ENCODE results near the gene PARK7. TPM values are rescaled to one million over a fixed set of nuclear protein-coding genes. Genes with fewer than 3 reads are reported as not detected.

The PARK7 gene
- total RNA-seq, 2 experiments from 2014 or later = 294 to 390 TPM

DNA sequence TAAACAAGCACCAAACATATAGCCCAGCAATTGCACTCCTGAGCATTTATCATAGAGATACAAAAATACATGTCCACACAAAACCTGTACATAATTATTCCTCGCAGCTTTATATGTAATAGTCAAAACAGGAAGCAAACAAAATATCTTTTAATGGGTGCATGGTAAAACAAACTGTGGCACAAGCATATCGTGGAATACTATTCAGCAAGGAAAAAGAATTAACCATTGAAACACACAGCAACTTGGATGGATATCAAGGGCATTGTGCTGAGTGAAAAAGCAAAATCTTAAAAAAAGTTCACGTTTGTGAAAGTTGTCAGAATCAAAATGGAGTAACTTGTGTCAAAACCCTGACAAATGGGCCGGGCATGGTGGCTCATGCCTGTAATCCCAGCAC lies 33.3 kb upstream of the PARK7 start:
- H3K27me3 Mint-ChIP-seq = no peaks in the 10 kb centered on the region
- CTCF ChIA-PET = interaction anchor here (0.8 to 0.9 kb wide), 2 partner anchors 12 kb away, joined by 3 to 4 read pairs; no protein-coding TSS in a partner anchor
- no peak overlapping the region for H3K27ac Mint-ChIP-seq
- DNase-seq = no peak
- H3K4me1 Mint-ChIP-seq = peaks cover 27% of the 10 kb centered on the region
- no peaks in the 10 kb centered on the region for H3K9me3 Mint-ChIP-seq (ENCODE audit: low read depth)
- no peak for ATAC-seq
- no peak overlapping the region for H3K4me3 Mint-ChIP-seq
- POLR2A ChIA-PET = no interaction called here
- peaks cover 32% of the 10 kb centered on the region for H3K36me3 Mint-ChIP-seq (ENCODE audit: low read depth)
- intact Hi-C loops (cut with DNase I, micrococcal nuclease) = no loop called here

DNA sequence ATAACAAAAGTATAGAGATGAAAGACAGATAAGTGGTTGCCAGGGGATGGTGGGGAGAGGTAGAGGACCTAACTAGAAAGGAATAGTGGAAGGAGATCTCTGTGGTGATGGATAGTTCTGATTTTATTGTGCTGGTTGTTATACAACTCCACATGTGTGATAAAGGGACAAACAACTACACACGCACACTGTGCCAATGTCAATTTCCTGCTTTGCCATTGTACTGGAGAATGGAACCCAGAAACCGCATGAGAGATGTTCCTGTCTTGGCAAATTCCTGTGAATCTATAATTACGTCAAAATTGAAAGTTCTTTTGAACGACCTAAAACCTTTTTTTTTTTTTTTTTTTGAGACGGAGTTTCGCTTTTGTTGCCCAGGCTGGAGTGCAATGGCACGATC lies 31.9 kb upstream of the PARK7 start:
- CTCF ChIA-PET = interaction anchor here (0.6 kb wide), 1 partner anchor 30 kb away, joined by 3 read pairs; no protein-coding TSS in a partner anchor
- H3K27me3 Mint-ChIP-seq = no peaks in the 10 kb centered on the region
- DNase-seq = no peak
- POLR2A ChIA-PET = no interaction called here
- H3K27ac Mint-ChIP-seq = peak overlapping the region; percentile 5
- intact Hi-C loops (cut with DNase I, micrococcal nuclease) = loop anchor here (1.0 to 2.0 kb wide), 2 partner anchors 19 to 20 kb away; no protein-coding TSS in a partner anchor
- ATAC-seq = peak; percentile 24
- peaks cover 27% of the 10 kb centered on the region for H3K4me1 Mint-ChIP-seq
- peaks cover 39% of the 10 kb centered on the region for H3K36me3 Mint-ChIP-seq (ENCODE audit: low read depth)
- no peak overlapping the region for H3K4me3 Mint-ChIP-seq
- no peaks in the 10 kb centered on the region for H3K9me3 Mint-ChIP-seq (ENCODE audit: low read depth)

DNA sequence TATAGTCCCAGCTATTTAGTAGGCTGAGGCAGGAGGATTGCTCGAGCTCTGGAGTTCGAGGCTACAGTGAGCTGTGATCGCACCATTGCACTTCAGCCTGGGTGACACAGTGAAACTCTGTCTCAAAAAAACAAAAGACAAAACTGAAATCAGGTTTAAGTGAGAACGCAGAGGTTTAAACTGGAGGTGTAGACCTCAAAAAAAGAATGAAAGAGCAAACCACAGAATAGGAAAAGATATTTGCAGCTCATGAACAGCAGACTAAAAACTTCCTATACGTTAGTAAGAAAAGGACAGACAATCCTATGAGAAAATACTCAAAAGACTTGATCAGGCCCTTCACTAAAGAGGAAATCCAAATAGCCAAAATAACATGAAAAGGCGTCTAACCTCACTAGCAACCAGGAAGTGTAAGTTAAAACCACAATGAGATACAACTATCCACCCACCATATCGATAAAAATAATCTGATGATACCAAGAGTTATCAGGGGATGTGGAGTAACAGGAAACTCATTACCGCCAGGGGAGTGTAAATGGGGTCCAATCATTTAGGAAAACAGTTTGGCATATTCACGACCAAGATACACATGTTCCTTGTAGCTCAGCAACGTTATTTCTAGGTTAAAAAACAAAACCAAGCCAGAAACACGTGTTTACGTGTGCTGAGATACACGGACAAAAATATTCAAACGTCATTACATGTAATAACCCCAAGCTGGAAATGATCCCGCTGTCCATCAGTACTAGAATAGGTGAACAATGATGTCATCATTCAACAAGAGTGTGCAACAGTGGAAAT lies 30.7 kb upstream of the PARK7 start:
- H3K4me1 Mint-ChIP-seq = peaks cover 27% of the 10 kb centered on the region
- H3K36me3 Mint-ChIP-seq (ENCODE audit: low read depth) = peaks cover 47% of the 10 kb centered on the region
- intact Hi-C loops (cut with DNase I, micrococcal nuclease) = loop anchor here (1.0 to 2.0 kb wide), 3 partner anchors 9 to 18 kb away; partner anchors contain the start of gene TNFRSF9 (in 1 of the 2)
- POLR2A ChIA-PET = interaction anchor here (0.6 to 0.7 kb wide), 2 partner anchors 770 to 856 kb away, joined by 3 read pairs; no protein-coding TSS in a partner anchor
- CTCF ChIA-PET = interaction anchor here (0.9 to 1.2 kb wide), 2 partner anchors 10 to 1059 kb away, joined by 3 to 6 read pairs; partner anchors contain the start of gene TNFRSF9
- H3K9me3 Mint-ChIP-seq (ENCODE audit: low read depth) = no peaks in the 10 kb centered on the region
- H3K27ac Mint-ChIP-seq = peak overlapping the region; percentile 87
- peak overlapping the region; percentile 11 for H3K4me3 Mint-ChIP-seq
- peaks cover 2% of the 10 kb centered on the region for H3K27me3 Mint-ChIP-seq
- ATAC-seq = peak; percentile 81
- peak; percentile 45 for DNase-seq

DNA sequence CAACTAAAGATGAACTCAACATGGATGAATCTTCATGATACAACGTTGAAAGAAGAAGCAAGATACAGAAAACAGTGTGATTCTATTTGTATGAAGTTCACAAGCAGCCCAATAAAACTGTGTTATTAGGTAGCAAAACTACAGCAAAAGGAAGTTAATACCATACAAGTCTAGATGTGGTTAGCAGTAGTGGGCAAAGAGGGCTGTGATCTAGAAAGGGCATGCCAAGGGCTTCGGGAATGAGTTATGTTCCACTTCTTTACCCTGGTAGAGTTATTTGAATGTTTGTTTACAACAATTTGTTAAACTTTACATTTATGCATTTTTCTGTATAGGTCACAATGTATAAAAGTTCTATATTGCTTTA lies 30.1 kb upstream of the PARK7 start:
- ATAC-seq (peak; percentile 15), DNase-seq (no peak)
- Mint-ChIP-seq H3K27me3 (peaks cover 2% of the 10 kb centered on the region), H3K9me3 (ENCODE audit: low read depth) (no peaks in the 10 kb centered on the region), H3K27ac (peak overlapping the region; percentile 87), H3K4me1 (peaks cover 27% of the 10 kb centered on the region), H3K36me3 (ENCODE audit: low read depth) (peaks cover 45% of the 10 kb centered on the region), H3K4me3 (peak overlapping the region; percentile 11)
- ChIA-PET POLR2A (no interaction called here), CTCF (interaction anchor here (0.9 kb wide), 2 partner anchors 18 to 1058 kb away, joined by 3 read pairs; no protein-coding TSS in a partner anchor)
- intact Hi-C loops (cut with DNase I, micrococcal nuclease) = loop anchor here in 1 of 2 experiments (1.0 to 2.0 kb wide), 2 partner anchors 9 to 17 kb away; partner anchors contain the start of gene TNFRSF9

DNA sequence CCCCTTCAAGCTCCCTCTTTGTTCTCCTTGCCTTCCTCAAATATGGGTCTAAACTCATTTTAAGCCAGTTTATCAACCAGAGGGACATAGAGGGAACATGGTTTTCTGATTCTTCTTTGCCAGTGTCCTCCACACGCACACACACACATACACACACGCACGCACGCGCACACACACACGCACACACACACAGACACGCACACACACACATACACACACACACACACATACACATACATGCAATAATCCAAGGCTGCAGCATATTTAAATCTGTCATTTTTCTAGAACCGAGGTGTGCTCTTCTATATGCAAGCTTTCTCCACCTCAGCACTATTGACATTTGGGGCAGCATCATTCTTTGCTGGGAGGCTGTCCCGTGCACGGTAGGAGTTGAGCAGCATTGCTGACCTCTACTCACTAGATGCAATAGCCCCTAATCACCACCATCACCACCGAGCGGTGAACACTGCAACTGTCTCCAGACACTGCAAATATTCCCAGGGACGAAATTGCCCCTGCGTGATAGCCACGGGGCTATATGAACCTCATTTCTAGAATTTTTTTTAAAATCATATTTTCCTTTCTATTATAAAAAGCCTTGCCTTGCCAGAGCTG lies 28.9 kb upstream of the PARK7 start:
- POLR2A ChIA-PET = no interaction called here

DNA sequence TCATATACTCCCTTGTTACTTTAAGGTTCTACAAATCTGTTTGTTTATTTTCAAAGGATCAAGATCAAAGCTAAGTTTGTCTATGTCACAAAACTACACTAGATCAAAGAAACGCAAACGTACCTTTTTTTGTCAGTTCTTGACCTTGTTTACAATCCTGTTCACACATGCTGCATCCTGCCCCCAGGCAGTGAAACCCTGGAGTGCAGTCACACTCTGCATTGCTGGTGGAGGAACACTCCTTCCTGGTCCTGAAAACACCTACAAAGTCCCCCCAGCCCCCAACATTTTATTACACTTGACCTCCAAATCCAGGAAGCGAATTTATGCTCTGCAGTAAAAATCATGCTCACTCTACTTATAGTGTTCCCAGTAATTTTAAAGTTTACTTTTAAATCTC lies 23.4 kb upstream of the PARK7 start:
- POLR2A ChIA-PET = no interaction called here
- Mint-ChIP-seq H3K36me3 (ENCODE audit: low read depth) (peaks cover 32% of the 10 kb centered on the region), H3K4me1 (peaks cover 41% of the 10 kb centered on the region), H3K27me3 (peaks cover 28% of the 10 kb centered on the region), H3K9me3 (ENCODE audit: low read depth) (no peaks in the 10 kb centered on the region), H3K4me3 (peak overlapping the region; percentile 66), H3K27ac (no peak overlapping the region)
- intact Hi-C loops (cut with DNase I, micrococcal nuclease) = no loop called here
- ATAC-seq (no peak), DNase-seq (no peak)
- CTCF ChIA-PET = interaction anchor here (2.4 kb wide), 1 partner anchor 11 kb away, joined by 7 read pairs; no protein-coding TSS in a partner anchor

More for the DNA sequence above, 28.9 kb upstream of the PARK7 start:
- H3K27me3 Mint-ChIP-seq = peaks cover 2% of the 10 kb centered on the region
- peaks cover 40% of the 10 kb centered on the region for H3K36me3 Mint-ChIP-seq (ENCODE audit: low read depth)
- no peak for ATAC-seq
- no peak overlapping the region for H3K27ac Mint-ChIP-seq
- no peak overlapping the region for H3K4me3 Mint-ChIP-seq
- intact Hi-C loops (cut with DNase I, micrococcal nuclease) = no loop called here
- peaks cover 29% of the 10 kb centered on the region for H3K4me1 Mint-ChIP-seq
- no peaks in the 10 kb centered on the region for H3K9me3 Mint-ChIP-seq (ENCODE audit: low read depth)
- CTCF ChIA-PET = interaction anchor here (0.6 to 1.0 kb wide), 4 partner anchors 12 to 1570 kb away, joined by 3 to 5 read pairs (median 3); no protein-coding TSS in a partner anchor
- no peak for DNase-seq

DNA sequence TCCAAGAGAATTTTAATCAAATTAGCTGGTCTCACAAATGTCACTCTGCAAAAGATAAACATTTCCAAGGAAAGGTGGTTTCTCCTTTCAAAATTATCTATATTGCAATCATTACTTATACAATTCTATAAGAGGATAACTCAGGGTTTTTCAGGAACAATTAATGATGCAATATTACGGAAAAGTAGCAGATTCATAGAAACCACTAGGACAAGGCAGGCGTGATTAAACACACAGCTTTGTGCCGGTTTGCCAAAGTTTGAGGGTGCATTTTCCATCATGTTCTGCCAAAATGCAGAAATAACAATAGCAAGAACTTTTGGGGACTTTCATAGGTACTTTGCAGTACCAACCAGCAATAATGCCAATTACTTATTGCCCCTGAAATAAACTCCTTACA lies 21.5 kb upstream of the PARK7 start:
- peaks cover 20% of the 10 kb centered on the region for H3K36me3 Mint-ChIP-seq (ENCODE audit: low read depth)
- ATAC-seq (no peak), DNase-seq (no peak)
- H3K27ac Mint-ChIP-seq = no peak overlapping the region
- peaks cover 47% of the 10 kb centered on the region for H3K4me1 Mint-ChIP-seq
- ChIA-PET POLR2A (interaction anchor here (0.6 to 1.1 kb wide), 3 partner anchors 9 to 881 kb away, joined by 4 to 6 read pairs (median 4); no protein-coding TSS in a partner anchor), CTCF (interaction anchor here (0.6 to 2.7 kb wide), 12 partner anchors 9 to 136 kb away, joined by 3 to 10 read pairs (median 4); no protein-coding TSS in a partner anchor)
- intact Hi-C loops (cut with DNase I, micrococcal nuclease) = loop anchor here (1.0 to 10.0 kb wide), 4 partner anchors 9 to 1155 kb away; partner anchors contain the start of genes CAMTA1 (in 1 of the 2) and PARK7 (in 1 of the 2)
- peak overlapping the region; percentile 66 for H3K4me3 Mint-ChIP-seq
- H3K9me3 Mint-ChIP-seq (ENCODE audit: low read depth) = no peaks in the 10 kb centered on the region
- peaks cover 29% of the 10 kb centered on the region for H3K27me3 Mint-ChIP-seq

DNA sequence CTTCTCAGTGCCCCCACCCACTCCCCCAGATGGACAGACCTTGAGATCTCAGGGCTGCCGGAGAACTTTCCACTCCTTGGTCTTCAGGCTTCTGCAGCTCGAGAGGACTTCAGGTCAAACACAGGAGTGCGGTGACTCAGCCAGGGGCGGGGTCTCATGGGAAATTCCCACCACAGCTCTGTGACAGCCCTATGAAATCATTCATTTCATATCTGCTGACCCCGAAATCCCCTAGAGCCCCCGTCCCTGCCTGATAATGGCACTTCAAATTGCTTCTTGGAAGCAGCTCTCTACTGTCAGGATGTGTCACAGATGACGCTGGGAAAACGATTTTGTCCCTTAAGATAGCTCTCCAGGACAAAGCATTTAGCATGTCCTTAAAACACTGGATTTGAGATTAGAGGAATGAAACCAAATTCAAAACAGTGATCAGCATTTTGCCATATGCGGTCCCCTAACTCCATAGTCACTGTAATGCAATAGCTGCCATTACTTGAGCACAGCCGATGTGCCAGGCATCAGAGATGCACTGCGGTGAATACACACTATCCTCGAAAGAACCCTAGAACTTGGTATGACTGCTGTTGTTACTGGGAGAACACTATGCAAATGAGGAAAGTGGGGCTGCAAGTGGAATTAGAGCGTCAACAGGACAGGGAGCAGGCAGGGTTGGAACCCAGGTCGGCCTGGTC lies 20.6 kb upstream of the PARK7 start, which contains the start of gene TNFRSF9:
TNFRSF9 (minus strand) TSS at position 95 of the 692 bp plus-strand sequence. CDS start 845 bp downstream, outside the sequence.
- Mint-ChIP-seq H3K4me1 (peaks cover 47% of the 10 kb centered on the region), H3K27ac (peak within 1 kb of the TSS; percentile 88), H3K9me3 (ENCODE audit: low read depth) (no peaks in the 10 kb centered on the region), H3K4me3 (peak within 1 kb of the TSS; percentile 66), H3K27me3 (peaks cover 28% of the 10 kb centered on the region), H3K36me3 (ENCODE audit: low read depth) (peaks cover 15% of the 10 kb centered on the region)
- ChIA-PET POLR2A (interaction anchor here (0.6 to 1.1 kb wide), 4 partner anchors 8 to 881 kb away, joined by 4 to 6 read pairs (median 4); no protein-coding TSS in a partner anchor), CTCF (interaction anchor here (0.7 to 2.7 kb wide), 10 partner anchors 8 to 706 kb away, joined by 3 to 10 read pairs (median 3); no protein-coding TSS in a partner anchor)
- ATAC-seq (peak; percentile 89), DNase-seq (peak; percentile 90)
- intact Hi-C loops (cut with DNase I, micrococcal nuclease) = loop anchor here (1.0 to 10.0 kb wide), 5 partner anchors 8 to 1156 kb away; partner anchors contain the start of genes CAMTA1 (in 1 of the 2) and PARK7 (in 1 of the 2)

DNA sequence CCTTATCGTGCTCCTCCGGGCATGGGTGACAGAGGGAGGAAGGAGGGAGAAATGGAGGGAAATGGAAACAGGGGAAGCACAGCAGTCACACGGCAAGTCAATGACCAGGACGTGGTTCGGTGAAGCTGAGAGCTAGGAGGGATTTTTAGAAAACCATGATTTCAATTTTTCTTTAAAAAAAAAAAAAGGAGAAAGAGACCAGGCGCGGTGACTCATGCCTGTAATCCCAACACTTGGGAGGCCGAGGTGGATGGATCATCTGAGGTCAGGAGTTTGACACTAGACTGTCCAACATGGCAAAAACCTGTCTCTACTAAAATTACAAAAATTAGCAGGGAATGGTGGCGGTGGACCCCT lies 20.1 kb upstream of the PARK7 start:
- Mint-ChIP-seq H3K4me1 (peaks cover 47% of the 10 kb centered on the region), H3K27ac (peak overlapping the region; percentile 88), H3K4me3 (peak overlapping the region; percentile 66), H3K36me3 (ENCODE audit: low read depth) (peaks cover 15% of the 10 kb centered on the region), H3K9me3 (ENCODE audit: low read depth) (no peaks in the 10 kb centered on the region), H3K27me3 (peaks cover 28% of the 10 kb centered on the region)
- intact Hi-C loops (cut with DNase I, micrococcal nuclease) = loop anchor here in 1 of 2 experiments (1.0 to 10.0 kb wide), 2 partner anchors 8 to 1157 kb away; partner anchors contain the start of gene CAMTA1
- CTCF ChIA-PET = interaction anchor here (0.7 to 2.4 kb wide), 4 partner anchors 8 to 706 kb away, joined by 3 to 10 read pairs (median 3); no protein-coding TSS in a partner anchor
- no peak for ATAC-seq
- POLR2A ChIA-PET = interaction anchor here (0.7 kb wide), 1 partner anchor 210 kb away, joined by 4 read pairs; no protein-coding TSS in a partner anchor
- no peak for DNase-seq

DNA sequence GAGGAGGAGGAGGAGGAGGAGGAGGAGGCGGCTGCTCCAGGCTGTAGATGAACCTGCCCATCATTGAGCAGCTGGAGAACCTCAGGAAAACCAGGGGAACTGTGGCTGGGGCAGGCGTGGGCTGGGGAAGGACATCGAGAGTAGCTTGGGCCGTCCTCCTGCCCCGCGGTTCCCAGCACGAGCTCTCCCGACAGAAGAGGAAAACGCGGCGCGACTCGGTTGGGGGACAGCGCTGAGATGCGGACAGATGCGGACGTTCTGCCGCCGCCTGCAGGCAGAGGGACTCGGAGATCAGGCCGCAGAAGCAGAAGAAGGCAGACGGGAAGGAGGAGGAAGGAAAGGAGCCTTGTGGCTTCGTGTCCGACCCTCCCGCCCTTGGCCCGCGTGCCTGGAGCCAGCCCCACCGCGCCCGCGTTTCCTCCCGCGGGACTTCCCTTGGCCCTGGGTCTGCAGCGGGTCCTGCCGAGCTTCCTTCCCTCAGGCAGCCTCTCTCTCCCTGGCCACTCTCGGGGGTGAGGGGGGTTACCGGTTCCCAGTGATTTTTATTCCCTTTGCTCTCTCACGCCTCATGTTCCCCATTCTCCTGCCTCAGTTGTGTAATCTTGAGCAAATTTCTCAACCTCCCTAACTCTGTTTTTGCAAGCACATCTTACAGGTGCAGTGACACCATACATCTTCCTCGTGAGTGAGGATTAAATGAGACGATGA lies 19.1 kb upstream of the PARK7 start:
- DNase-seq (peak; percentile 57), ATAC-seq (peak; percentile 25)
- H3K9me3 Mint-ChIP-seq (ENCODE audit: low read depth) = no peaks in the 10 kb centered on the region
- intact Hi-C loops (cut with DNase I, micrococcal nuclease) = loop anchor here in 1 of 2 experiments (10.0 kb wide), 1 partner anchor 1158 kb away; the partner anchor contains the start of gene CAMTA1
- peak overlapping the region; percentile 66 for H3K4me3 Mint-ChIP-seq
- CTCF ChIA-PET = interaction anchor here (1.2 kb wide), 1 partner anchor 189 kb away, joined by 3 read pairs; no protein-coding TSS in a partner anchor
- peaks cover 28% of the 10 kb centered on the region for H3K27me3 Mint-ChIP-seq
- H3K27ac Mint-ChIP-seq = peak overlapping the region; percentile 73
- H3K4me1 Mint-ChIP-seq = peaks cover 47% of the 10 kb centered on the region
- peaks cover 13% of the 10 kb centered on the region for H3K36me3 Mint-ChIP-seq (ENCODE audit: low read depth)
- POLR2A ChIA-PET = no interaction called here

All from activated CD4-positive, alpha-beta T cell treated with anti-CD3 and anti-CD28 coated beads for 36 hours (primary cell).